Measurements from ENCODE around the gene LPAR3.

GRCh38 chr1:84870591-84870990, 22.4 kb downstream of the LPAR3 start:
- TF ChIP-seq EZH2phosphoT487 (IDR thresholded peaks at IDR 0.05; ENCODE audit: insufficient read depth, low read depth): no peak
- no peak for TF ChIP-seq EZH2 (IDR thresholded peaks at IDR 0.05; ENCODE audit: insufficient read depth, poor library complexity, severe bottlenecking)
